A673 (cell line): ENCODE results near the gene IL36B. TPM values are rescaled to one million over a fixed set of nuclear protein-coding genes. Genes with fewer than 3 reads are reported as not detected.

ENCODE experiments used
- BruUV-seq: library from RNA; stranded (reverse); fragments of 400-500 nt; replicated peaks from 2 replicates; lab custom pipeline; 2021; lab: Mats Ljungman, UMichigan
- CTCF ChIA-PET: fragments of 300-600 bp; sonication (Branson Sonifier 250); formaldehyde crosslinking; loops from one replicate; lab custom pipeline; 2022; ENCODE audit warnings: antibody characterized with exemption; lab: Charles Lee
- POLR2A ChIA-PET: fragments of 300-600 bp; sonication (Branson Sonifier 250); formaldehyde crosslinking; loops from one replicate; lab custom pipeline; 2022; ENCODE audit warnings: antibody characterized with exemption; ENCODE audit not compliant: low non-redundant PET; lab: Charles Lee
- DNase-seq: peaks from one replicate; pipeline ENCODE4 v3.0.0-alpha.2; 2015; ENCODE audit warnings: low spot score
- H3K27ac ChIP-seq: fragments of 200-600 bp; sonication (generic); 2 replicates; pipeline ENCODE4 v1.5.1; 2016; ENCODE audit warnings: mixed run types, low read depth, mild to moderate bottlenecking, mixed read lengths, antibody characterized with exemption, low read length; ENCODE audit not compliant: poor library complexity, severe bottlenecking
- H3K27me3 ChIP-seq: fragments of 200-600 bp; sonication (generic); replicated peaks from 2 replicates; pipeline ENCODE4 v1.6.1; 2017; ENCODE audit warnings: mixed run types, low read depth, mild to moderate bottlenecking, mixed read lengths, antibody characterized with exemption, low read length; ENCODE audit not compliant: insufficient read depth, poor library complexity
- H3K36me3 ChIP-seq: fragments of 200-600 bp; sonication (generic); 2 replicates; pipeline ENCODE4 v1.6.1; 2016; ENCODE audit warnings: mixed run types, mild to moderate bottlenecking, mixed read lengths, antibody characterized with exemption, low read length; ENCODE audit not compliant: insufficient read depth, poor library complexity, severe bottlenecking
- H3K4me1 ChIP-seq: fragments of 200-600 bp; sonication (generic); 2 replicates; pipeline ENCODE4 v1.6.1; 2017; ENCODE audit warnings: mixed run types, mild to moderate bottlenecking, mixed read lengths, antibody characterized with exemption, low read length; ENCODE audit not compliant: insufficient read depth, poor library complexity, severe bottlenecking
- H3K4me3 ChIP-seq: fragments of 200-600 bp; sonication (generic); 2 replicates; pipeline ENCODE4 v1.5.1; 2016; ENCODE audit warnings: low read depth, mixed run types, mild to moderate bottlenecking, mixed read lengths, low read length; ENCODE audit not compliant: poor library complexity, severe bottlenecking
- H3K9me3 ChIP-seq: fragments of 200-600 bp; sonication (generic); 2 replicates; pipeline ENCODE4 v1.6.1; 2016; ENCODE audit warnings: mixed run types, low read depth, mild to moderate bottlenecking, mixed read lengths, antibody characterized with exemption, low read length; ENCODE audit not compliant: poor library complexity, severe bottlenecking
- EZH2 ChIP-seq: fragments of 200-600 bp; sonication (generic); IDR thresholded peaks from 2 replicates; pipeline ENCODE4 v1.6.1; 2017; ENCODE audit warnings: borderline replicate concordance, low read depth, mild to moderate bottlenecking, mixed read lengths, antibody characterized with exemption, low read length; ENCODE audit not compliant: poor library complexity, severe bottlenecking
- intact Hi-C: fragments of 100-400 bp; cut with micrococcal nuclease; formaldehyde crosslinking; loops from one replicate; pipeline ENCODE4 v1.10.0; 2022; ENCODE audit not compliant: unreplicated experiment
- total RNA-seq: library from RNA; stranded (reverse); gene quantifications from 2 replicates; pipeline ENCODE4 v1.2.3, GENCODE V29; 2021
- TF ChIP-seq, protein P1 (sequence below): fragments of 300-800, 200-600 bp; sonication (generic); conservative IDR thresholded peaks from 2 replicates; pipeline ENCODE4 v1.5.1; 2017; ENCODE audit warnings: low read depth, mild to moderate bottlenecking, antibody characterized with exemption, low read length, moderate library complexity, mixed read lengths

Gene IL36B
- total RNA-seq, 1 experiment from 2014 or later: not detected

DNA sequence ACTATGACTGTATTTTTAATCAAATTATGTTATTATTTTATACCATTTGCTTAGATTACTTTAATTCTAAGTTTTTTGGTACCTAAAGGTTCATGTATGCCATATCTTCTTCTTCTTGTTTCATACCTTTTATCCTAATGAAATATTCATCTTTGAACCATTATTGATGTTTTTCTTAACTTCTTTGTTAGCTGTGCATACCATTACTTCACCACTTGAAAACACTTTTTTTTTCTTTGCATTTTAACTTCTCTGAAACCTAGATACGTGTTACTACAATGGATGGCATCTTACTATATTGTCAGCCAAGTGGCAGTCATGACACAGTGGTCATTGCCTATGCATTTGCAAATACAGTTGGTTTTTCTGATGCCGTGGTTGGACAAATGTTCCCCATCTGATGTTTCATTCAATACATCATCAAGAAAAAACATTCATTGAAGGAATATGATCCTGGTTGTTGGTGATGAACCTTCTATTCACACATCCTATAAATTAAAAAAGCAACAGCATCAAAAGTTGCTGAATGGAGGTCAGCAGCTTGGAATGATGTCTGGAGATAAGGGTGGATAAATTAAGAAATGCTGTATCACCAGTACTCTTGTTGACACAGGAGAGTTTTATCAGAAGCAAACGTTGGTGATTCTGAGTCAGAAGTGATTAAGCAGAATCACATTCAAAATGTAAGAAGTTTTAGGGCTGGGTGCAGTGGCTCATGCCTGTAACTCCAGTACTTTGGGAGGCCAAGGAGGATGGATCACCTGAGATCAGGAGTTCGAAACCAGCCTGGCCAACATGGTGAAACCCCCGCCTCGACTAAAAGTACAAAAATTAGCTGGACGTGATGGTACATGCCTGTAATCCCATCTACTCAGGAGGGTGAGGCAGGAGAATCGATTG, 40.0 kb downstream of the IL36B start:
- CTCF ChIA-PET: no interaction called here
- POLR2A ChIA-PET: no interaction called here
- no peak for DNase-seq
- Histone ChIP-seq H3K9me3 (no peaks in the 10 kb centered on the region), H3K4me1 (no peaks in the 10 kb centered on the region), H3K27ac (no peak overlapping the region), H3K36me3 (no peaks in the 10 kb centered on the region), H3K27me3 (peaks cover 25% of the 10 kb centered on the region), H3K4me3 (no peak overlapping the region)
- intact Hi-C loops: no loop called here
- no TSS peak for BruUV-seq
- no peak for TF ChIP-seq EZH2

DNA sequence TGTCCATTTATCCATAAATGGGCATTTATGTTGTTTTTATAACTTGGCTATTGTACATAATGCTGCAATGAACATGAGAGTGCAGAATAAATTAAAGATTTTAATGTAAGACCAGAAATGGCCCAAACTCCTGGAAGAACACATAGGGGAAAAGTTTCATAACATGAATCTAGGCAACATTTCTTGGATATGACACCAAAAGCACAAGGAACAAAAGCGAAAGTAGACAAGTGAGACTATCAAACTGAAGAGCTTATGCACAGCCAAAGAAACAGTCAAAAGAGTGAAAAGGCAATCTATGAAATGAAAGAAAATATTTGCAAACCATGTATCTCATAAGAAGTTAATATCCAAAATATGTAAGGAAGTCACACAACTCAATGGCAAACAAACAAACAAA, 41.6 kb downstream of the IL36B start:
- no TSS peak for BruUV-seq
- Histone ChIP-seq H3K4me1 (no peaks in the 10 kb centered on the region), H3K4me3 (no peak overlapping the region), H3K27me3 (peaks cover 20% of the 10 kb centered on the region), H3K27ac (no peak overlapping the region), H3K9me3 (no peaks in the 10 kb centered on the region), H3K36me3 (no peaks in the 10 kb centered on the region)
- intact Hi-C loops: no loop called here
- ChIA-PET POLR2A (no interaction called here), CTCF (no interaction called here)
- TF ChIP-seq, protein P1, sequence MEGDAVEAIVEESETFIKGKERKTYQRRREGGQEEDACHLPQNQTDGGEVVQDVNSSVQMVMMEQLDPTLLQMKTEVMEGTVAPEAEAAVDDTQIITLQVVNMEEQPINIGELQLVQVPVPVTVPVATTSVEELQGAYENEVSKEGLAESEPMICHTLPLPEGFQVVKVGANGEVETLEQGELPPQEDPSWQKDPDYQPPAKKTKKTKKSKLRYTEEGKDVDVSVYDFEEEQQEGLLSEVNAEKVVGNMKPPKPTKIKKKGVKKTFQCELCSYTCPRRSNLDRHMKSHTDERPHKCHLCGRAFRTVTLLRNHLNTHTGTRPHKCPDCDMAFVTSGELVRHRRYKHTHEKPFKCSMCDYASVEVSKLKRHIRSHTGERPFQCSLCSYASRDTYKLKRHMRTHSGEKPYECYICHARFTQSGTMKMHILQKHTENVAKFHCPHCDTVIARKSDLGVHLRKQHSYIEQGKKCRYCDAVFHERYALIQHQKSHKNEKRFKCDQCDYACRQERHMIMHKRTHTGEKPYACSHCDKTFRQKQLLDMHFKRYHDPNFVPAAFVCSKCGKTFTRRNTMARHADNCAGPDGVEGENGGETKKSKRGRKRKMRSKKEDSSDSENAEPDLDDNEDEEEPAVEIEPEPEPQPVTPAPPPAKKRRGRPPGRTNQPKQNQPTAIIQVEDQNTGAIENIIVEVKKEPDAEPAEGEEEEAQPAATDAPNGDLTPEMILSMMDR: no peak
- no peak for TF ChIP-seq EZH2
- DNase-seq: no peak

DNA sequence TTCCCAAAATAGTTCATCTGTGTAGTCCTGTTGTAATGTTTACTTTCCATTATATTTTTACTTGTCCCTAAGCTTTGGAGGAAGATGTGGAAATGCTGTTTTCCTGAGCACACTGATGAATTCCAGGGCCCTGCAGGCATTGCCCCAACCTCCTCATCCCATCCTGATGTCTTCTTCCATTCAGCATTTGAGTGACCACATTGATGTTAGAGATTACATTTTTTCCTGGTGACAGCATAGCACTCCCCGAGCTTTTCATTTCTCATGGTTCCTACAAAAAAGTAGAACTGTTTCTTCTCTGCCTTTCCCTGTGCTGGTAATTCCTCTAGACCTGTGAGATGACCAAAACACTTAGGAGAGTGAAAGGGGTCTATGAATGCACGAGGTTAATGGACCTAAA, 42.6 kb downstream of the IL36B start:
- Histone ChIP-seq H3K27me3 (peaks cover 14% of the 10 kb centered on the region), H3K4me1 (no peaks in the 10 kb centered on the region), H3K36me3 (no peaks in the 10 kb centered on the region), H3K9me3 (no peaks in the 10 kb centered on the region), H3K27ac (no peak overlapping the region), H3K4me3 (no peak overlapping the region)
- ChIA-PET CTCF (no interaction called here), POLR2A (no interaction called here)
- DNase-seq: no peak
- intact Hi-C loops: no loop called here
- no TSS peak for BruUV-seq
- no peak for TF ChIP-seq EZH2
- TF ChIP-seq, protein P1: no peak
